ENCODE data around the gene LRRK1.

Gene LRRK1, protein sequence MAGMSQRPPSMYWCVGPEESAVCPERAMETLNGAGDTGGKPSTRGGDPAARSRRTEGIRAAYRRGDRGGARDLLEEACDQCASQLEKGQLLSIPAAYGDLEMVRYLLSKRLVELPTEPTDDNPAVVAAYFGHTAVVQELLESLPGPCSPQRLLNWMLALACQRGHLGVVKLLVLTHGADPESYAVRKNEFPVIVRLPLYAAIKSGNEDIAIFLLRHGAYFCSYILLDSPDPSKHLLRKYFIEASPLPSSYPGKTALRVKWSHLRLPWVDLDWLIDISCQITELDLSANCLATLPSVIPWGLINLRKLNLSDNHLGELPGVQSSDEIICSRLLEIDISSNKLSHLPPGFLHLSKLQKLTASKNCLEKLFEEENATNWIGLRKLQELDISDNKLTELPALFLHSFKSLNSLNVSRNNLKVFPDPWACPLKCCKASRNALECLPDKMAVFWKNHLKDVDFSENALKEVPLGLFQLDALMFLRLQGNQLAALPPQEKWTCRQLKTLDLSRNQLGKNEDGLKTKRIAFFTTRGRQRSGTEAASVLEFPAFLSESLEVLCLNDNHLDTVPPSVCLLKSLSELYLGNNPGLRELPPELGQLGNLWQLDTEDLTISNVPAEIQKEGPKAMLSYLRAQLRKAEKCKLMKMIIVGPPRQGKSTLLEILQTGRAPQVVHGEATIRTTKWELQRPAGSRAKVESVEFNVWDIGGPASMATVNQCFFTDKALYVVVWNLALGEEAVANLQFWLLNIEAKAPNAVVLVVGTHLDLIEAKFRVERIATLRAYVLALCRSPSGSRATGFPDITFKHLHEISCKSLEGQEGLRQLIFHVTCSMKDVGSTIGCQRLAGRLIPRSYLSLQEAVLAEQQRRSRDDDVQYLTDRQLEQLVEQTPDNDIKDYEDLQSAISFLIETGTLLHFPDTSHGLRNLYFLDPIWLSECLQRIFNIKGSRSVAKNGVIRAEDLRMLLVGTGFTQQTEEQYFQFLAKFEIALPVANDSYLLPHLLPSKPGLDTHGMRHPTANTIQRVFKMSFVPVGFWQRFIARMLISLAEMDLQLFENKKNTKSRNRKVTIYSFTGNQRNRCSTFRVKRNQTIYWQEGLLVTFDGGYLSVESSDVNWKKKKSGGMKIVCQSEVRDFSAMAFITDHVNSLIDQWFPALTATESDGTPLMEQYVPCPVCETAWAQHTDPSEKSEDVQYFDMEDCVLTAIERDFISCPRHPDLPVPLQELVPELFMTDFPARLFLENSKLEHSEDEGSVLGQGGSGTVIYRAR (N-terminal part only)

DNA sequence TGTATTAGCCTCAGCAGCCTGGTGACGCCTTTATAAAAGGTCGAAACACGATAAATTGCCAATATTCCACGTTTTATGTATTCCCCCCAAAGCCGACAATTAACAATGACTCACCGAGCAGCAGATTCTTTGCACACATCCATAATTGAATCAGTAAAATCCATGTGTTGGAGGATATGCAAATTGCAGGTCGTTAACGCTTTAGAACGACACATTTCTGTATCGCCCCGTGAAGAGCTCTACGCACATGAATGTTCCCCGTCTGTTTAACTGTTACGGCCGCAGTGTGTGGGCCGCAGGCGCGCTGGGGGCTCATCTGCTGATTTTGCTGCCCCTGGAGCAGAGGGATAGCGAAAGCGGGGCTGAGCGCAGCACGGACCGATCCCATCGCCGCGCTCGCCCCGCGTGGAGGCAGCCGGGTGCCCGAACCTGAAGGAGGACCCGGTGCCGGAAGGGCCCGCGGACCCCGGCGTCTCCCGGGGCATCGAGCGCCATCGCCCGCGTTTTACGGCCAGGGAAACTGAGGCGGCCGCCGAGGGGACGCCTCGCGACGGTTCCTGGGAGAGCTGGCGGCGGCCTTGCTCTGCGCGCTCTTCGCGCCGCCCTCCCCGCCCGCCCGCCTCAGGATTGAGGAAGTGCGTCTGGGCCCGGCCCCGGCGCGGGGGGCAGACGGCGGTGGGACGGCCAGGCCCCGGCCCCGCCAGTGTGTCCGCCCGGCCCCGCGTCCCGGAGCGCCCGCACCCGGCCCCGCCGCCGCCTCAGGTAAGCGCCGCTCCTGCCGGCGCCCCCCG lies at the start of gene LRRK1:
Gene LRRK1 (plus strand): TSS at position 668 of the 791 bp plus-strand sequence. CDS start 5,276 bp downstream, outside the sequence.
- peak; percentile 63 for DNase-seq

DNA sequence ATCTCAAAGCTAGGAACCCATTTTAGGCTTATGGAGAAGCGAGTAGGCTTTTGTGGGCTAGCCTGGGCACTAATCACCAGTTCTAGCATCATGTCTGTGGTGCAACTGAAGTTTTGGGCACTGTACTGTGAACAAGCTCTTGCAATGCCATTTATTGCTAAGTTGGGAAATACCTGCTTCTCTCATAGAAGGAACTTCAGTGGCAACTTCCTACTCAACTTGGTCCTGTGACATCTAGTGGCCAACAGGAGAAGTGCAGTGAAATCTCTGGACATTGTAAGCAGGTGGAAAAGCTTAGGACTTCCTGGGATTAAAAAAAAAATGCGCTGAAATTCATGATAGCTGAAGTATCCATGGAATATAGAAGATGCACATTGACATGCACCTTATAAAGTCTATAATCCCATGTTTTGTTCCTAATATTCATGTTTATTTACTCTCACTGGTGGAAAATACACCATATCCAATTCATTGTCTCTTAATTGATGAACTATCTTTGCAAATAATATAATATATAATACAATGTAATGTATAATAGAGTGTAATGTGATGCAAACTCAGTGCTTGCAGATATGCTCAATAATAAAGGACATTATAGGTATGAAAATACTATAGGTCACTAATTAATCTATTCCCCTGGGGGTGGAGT lies 46.0 kb upstream of the LRRK1 start:
- DNase-seq = no peak

DNA sequence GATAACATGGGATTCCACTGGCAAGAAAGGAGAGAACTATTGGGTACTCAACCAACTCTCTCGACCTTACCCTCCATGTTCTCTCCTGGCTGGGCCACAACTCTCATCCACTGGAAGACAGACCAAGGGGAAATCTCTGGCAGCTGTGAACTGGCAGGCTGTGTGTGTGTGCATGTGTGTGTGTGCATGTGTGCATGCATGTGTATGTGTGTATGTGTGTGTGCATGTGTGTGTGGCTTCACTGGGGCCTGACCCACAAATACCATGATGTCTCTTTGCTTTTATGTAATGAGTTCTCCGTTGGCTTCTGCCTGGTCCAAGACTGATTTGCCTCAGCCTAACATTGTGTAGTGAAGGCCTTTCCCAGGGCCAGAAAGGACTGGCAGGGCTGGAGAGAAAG lies 43.7 kb upstream of the LRRK1 start:
- DNase-seq = no peak

DNA sequence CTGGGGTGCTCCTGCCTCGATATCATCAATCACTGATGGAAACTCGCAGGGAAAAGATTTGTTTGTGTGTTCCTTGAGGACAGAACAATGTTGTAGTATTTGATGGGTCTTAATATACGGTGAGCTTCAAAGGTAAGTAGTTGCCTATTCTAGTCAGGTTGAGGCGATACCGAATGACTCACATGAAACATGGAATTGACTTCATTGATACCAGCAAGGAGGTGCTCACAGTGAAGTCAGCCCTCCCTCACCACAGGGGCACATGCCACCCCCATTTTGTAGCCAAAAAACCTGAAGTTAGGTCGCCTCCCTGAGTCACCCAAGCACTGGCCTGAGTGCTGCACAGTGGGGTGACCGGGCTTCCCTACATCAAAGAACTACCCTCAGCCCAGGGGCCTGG lies 43.2 kb upstream of the LRRK1 start:
- DNase-seq = no peak

DNA sequence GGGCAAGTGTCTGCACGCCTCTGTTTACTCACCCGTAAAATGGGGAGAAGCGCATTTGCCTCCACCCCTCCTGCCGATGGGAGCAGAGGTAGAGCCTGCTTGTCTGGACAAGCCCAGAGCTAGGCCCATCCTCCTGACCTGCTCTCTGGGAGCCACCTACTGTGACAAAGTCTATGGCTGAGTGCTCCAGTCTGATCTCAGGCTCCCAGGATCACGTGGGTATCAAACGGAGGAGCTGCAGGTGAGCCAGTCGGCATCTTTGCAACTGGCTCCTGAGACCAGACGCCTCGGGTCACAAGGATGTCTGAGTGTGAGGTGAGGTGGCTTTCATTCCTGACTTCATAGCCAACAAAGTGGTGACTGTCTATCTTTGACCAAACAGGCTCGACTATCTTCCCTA lies 41.6 kb upstream of the LRRK1 start:
- no peak for DNase-seq

DNA sequence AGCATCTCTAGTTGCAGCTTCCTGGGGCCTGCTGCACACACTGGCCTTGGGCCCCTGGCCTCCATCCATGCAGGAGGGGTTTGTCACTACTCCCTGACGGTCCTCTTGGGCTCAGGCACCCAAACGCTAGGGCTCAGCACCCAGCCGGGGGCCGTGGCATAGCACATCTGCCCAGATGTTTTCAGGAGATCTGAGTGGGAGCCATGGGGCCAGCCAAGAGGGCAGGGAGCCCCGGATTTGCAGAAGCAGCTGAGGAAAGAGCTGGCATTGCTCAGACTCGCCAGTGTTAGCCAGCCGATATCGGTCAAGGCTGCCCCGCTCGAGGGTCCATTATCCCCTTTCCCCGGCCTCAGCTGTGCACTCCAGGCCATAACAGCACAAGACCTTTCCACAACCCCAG lies 41.0 kb upstream of the LRRK1 start:
- no peak for DNase-seq

DNA sequence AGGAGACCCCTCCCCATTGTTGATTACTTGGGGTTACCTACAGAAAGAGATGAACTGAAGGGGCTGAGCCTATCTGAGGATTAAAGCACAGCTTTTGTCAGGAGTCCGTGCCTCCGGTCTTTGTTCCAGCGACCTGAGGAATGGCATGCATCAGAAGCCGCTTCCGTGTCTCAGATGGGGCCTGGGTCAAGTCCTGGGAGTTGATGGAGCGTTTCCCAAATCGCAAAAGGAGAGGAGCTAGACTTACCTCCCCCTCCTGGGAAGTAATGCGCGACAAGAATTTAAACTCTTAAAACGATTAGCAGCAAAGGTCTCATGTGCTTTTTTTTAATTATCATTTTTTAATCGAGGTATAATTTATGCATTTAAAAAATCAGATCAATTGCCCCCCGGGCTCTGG lies 40.5 kb upstream of the LRRK1 start:
- no peak for DNase-seq

DNA sequence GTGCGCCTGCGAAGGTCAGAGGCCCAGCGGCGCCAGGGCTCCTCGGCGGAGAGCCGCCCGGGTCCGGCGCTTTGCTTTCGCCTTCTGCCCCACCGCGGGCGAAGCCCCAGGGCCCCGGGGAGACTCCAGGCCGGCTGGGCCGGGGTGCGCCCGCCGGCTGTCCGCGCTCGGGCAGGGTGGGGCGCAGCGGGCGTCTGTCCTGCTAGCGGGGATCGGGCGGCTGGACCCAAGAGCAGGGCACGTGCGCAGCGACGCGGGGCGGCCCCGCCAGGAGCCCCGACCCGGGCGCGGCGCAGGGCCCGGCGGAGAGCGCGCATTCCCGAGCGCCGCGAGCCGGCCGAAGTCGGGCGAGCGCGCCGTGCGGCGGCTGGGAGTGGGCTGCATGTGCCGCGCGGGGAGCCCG lies 40.1 kb upstream of the LRRK1 start:
- no peak for DNase-seq

DNA sequence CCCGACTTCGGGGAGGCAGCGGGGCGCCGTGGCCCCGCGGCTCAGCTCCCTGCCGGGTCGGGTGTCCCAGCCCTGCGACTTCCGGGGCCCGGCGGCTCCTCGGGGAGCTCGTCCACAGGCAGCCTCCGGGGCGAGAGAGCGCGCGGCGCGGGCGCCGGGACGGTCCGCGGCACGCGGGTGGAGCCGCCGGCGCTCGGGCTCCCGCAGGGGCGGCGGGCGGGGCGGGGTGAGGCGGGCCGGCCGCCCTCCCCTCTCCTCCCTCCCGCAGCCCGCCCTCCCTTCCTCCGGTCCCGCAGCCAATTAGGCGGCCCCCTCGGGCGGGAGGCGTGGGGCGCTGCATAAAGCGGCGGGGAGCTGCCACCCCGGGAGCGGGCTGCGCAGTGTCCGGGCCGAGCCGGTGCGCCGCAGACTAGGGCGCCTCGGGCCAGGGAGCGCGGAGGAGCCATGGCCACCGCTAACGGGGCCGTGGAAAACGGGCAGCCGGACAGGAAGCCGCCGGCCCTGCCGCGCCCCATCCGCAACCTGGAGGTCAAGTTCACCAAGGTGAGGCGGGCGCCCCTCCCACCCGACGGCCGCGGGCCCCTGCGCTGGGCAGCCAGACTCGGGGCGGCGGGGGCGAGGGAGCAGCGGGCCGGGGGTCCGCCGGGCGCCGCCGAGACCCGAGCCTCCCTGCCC lies 39.6 kb upstream of the LRRK1 start, which contains the start of gene ALDH1A3:
Gene ALDH1A3 (plus strand): TSS at position 368 of the 675 bp plus-strand sequence. CDS start 77 bp downstream, at position 445.
- DNase-seq = no peak

DNA sequence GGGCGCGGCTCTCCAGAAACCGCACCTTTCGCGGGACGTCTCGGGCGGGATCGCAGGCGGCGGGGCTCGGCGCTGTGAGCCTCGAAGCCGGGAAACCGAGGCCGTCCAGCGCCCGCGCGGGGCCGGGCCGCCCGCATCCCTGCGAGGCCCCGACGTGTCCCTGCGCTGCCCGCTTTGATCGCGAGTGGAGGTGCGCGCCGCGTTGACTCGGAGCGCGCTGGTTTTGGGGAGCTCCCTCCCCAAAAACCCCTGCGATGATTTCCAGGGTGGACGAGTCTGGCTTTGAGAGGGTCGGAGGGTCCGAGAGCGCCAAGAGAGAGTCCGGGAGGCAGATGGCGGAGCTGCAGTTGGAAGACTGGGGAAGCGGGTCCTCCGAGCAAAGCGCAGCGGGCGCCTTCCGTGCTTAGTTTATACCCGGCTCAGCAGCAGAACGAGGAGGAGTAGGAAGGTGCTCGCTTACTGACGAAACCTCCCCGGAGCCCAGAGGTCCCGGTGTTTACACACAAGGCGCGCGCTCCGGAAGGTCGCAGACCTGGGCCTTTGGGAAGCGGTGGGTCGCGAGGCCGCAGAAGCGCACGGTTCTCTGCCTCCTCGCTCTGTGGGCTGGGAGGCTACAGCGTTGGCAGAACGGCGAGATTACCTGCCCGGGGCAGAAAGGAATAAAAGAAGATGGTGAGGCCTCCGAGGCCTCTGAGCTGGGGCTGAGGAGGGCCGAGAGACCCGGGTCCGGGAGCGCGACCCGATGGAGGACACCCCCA lies 38.8 kb upstream of the LRRK1 start:
- no peak for DNase-seq

DNA sequence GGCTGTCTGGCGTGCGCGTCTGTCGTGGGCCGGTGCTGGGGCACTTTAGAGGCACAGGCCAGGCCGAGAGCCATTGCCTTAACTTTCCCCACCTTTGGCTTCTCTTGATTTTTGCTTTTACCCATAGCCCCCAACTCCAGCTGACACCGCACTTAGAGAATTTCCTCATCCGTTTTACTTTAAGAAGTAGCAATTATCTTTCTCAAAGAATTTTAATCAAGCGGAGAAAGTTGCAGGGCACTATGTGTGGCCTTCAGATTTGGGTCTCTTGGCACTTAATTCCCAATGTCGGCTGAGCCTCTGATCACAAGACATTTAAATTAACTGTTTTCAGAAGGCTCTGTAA lies 38.3 kb upstream of the LRRK1 start:
- DNase-seq = no peak

DNA sequence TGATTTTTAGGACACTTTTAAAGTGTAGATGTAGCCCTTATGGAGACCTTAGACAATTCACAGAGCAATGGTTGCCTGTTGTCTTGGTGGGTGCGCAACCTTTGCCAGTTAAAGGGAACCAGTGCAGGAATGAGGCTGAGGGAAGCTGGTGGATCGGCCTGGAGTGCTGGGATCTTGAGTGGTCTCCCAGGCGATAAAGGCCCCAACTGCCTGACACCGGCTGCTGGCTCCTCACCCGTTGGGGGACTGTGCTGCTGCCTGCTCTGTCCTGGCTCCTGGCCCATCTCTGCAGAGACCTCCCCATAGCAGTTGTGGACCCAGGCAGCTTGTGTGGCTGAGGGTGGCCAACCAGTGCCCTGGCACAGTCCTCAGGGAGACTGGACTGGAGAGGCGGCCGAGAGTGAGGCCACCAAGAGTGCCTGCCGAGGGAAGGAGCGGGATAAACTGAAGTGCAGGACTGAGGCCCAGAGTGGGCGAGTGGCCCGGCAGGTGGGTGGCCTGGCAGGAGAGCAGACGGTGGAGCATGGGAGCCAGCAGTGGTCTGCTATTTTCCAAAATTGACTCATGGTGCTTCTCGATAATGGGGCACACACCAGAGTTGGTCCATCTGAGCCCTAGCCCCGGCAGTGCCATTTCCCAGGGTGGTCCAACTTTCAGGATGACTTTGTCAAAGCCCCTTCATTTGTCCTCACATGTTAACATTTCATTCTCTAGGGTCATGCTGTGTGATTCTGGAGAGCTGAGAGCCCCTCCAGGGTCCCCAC lies 37.4 kb upstream of the LRRK1 start:
- DNase-seq = no peak

DNA sequence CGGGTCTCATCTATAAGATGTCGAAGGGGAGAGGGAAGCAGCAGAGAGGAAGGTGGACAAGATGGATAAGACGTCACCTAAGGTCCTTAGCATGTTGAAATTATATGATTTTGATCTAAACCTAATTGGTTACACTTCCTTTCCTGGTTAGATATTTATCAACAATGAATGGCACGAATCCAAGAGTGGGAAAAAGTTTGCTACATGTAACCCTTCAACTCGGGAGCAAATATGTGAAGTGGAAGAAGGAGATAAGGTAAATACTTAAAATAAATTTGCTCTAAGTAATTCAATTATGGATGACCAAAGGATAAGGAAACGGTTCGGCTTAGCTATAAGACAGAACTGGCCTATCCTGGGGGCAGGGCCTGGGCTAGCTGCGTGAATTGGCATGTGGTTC lies 34.0 kb upstream of the LRRK1 start:
- DNase-seq = no peak

DNA sequence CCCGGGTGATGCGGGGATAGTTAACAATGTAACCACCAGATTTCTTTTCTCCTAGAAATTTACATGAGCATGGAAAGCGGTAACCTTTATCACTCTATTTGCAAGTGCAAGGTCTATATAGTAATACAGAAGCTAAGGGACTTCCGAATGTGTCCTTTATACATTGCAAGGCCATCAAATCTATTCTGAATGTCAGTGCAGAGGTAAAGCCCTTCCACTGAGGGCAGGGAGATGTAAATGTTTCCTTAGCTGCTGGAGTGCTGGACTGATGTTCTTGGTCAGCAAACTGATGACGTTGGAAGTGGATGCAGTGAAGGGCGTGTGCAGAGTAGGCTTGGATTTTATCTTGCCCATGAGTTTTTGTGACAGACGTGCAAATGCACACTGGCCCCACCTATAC lies 33.3 kb upstream of the LRRK1 start:
- no peak for DNase-seq

DNA sequence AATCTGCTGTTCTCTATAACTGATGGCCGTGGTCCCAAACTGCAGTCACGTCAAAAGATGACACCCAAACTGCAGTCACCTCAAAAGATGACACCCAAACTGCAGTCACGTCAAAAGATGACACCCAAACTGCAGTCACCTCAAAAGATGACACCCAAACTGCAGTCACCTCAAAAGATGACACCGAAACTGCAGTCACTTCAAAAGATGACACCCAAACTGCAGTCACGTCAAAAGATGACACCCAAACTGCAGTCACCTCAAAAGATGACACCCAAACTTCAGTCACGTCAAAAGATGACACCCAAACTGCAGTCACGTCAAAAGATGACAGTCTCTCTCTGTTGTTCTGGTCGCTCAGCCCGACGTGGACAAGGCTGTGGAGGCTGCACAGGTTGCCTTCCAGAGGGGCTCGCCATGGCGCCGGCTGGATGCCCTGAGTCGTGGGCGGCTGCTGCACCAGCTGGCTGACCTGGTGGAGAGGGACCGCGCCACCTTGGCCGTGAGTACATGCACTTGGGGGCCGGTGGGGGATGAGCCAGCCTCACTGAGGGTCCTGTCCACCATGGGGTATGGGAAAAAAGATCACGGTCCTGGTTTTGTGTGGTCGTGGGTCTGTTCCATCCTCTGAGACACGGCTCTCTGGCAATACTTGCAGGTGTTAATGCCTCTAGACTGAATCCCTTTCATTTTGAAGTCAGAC lies 31.8 kb upstream of the LRRK1 start:
- no peak for DNase-seq

DNA sequence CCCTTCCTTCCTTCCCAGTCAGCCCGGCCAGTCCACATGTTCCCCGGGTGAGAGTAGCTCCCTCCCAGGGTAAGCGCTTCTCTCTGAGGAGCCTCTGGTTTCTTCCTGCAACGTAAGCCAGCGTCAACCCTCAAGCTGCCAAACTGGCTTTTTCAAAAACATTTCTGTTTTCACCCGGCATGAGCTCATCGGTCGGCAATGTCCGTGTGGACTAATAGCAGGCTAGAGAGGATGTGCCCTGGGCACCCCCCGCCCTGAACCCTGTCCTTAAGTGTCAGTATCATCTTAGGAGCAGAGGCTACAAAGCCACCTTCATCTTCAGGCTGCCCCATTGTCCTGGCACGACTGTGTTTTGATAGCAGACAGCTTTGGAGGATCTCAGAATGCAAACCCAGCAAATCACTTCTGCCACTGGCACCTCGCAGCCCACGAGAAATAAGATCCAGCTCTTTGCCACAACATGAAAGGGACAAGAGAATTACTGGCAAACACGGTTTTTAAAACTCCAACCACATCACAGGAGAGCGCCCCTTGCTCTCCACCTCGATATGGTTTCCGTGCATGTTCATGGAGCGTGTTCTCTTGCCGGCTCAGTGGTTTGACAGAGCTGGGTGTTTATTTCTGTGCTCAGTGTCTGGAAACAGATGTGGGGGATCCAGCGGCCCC lies 29.6 kb upstream of the LRRK1 start:
- DNase-seq = no peak

DNA sequence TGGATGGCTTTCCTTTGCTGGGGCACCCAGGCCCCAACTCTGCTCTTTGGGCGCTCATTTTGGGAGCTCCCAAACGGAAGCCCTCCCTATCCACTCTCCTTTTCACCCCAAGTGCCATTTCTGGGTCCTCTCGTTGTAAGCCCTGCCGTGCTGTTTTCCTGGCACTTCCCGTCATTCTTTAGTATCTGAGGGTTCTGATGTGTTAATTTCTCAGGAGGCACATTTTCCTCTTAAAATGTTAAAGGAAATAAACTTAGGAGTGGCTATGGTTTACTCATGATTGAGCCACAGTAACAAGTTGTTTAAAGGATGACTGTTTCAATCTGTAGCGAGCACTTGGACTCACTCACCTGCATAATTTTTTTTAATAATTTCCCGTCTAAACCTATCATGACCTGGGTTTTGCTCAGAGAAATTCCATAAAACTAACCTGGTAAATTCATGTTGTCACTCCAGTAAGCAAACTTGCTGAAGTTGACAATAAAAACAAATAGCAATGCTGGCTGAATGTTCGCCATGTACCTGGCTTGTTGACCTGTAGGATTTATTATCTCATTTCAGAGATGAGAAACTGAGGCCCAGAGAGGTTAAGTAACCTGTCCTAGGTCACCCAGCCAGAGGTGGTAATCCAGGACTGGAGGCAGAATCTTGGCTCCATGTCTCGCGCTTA lies 29.0 kb upstream of the LRRK1 start:
- DNase-seq = no peak

DNA sequence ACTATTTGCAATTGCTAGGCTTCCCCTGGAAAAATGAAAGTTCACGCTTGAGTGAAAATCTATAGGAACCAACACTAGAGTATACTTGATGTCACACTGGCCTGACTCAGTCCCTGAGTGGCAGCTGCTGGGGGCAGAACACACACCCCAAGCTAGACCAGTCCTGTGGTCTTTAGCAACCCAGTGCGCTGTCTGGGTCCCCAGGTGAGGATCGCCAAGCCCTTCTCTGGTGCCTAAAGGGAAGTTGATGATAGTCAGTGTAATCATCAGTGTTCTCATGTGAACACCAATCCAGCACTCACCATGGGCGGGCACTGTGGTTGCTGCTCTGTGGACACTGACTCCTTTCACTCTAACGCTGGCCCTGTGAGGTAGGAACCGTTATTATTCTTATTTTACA lies 28.3 kb upstream of the LRRK1 start:
- DNase-seq = no peak
